Esophagus muscularis mucosa (tissue), 4 donors: ENCODE measurements around the gene FMN2. TPM values are rescaled to one million over a fixed set of nuclear protein-coding genes. Genes with fewer than 3 reads are reported as not detected.

ENCODE experiments used
- DNase-seq: peaks from one replicate; pipeline ENCODE4 v3.0.0-alpha.2; 2017; ENCODE audit errors: extremely low spot score
- H3K27ac ChIP-seq, 4 donors: fragments of 200-600 bp; sonication (generic); replicated peaks in 1 of 4; 1 replicate in 3 of 4; 2 replicates in 1 of 4; pipeline ENCODE4 v1.5.1; 2016 to 2019; ENCODE audit warnings: mild to moderate bottlenecking in 1 of 4
- H3K27me3 ChIP-seq, 4 donors: fragments of 200-600 bp; sonication (generic); one replicate each; pipeline versions ENCODE4 v1.5.1 to v1.6.0; 2016 to 2019
- H3K36me3 ChIP-seq, 4 donors: fragments of 200-600 bp; sonication (generic); one replicate each; pipeline ENCODE4 v1.5.1; 2016 to 2019
- H3K4me1 ChIP-seq, 4 donors: fragments of 200-600 bp; sonication (generic); one replicate each; pipeline ENCODE4 v1.5.1; 2016 to 2019
- H3K4me3 ChIP-seq, 4 donors: fragments of 200-600 bp; sonication (generic); 1 replicate in 2 of 4; 2 replicates in 2 of 4; pipeline ENCODE4 v1.5.1; 2016 to 2019; ENCODE audit warnings: mild to moderate bottlenecking in 4 of 4, moderate library complexity in 1 of 4
- H3K9me3 ChIP-seq, 4 donors: fragments of 200-600 bp; sonication (generic); 1 replicate in 3 of 4; 2 replicates in 1 of 4; pipeline ENCODE4 v1.5.1; 2016 to 2019
- EP300 ChIP-seq: sonication (generic); formaldehyde crosslinking; IDR thresholded peaks from one replicate; pipeline ENCODE4 v1.6.1; 2017; ENCODE audit warnings: antibody characterized with exemption
- POLR2A ChIP-seq: fragments of 450-650 bp; IDR thresholded peaks from one replicate; pipeline ENCODE4 v1.6.1; 2017; ENCODE audit warnings: antibody characterized with exemption, moderate library complexity, mild to moderate bottlenecking, low read depth
- POLR2AphosphoS5 ChIP-seq, 2 donors: sonication (generic); formaldehyde crosslinking; IDR thresholded peaks; one replicate each; pipeline ENCODE4 v1.6.1; 2017; ENCODE audit warnings: antibody characterized with exemption in 2 of 2
- WGBS: methylation state at CpG from one replicate; pipeline ENCODE4 v1.1.5; 2018; 5-methylcytosine and 5-hydroxymethylcytosine counted together
- intact Hi-C: fragments of 100-400 bp; cut with DNase I; formaldehyde crosslinking; loops from one replicate; pipeline ENCODE4 v1.15.1; 2023
- total RNA-seq, 4 donors: library from RNA; depleted of rRNA; stranded (reverse); fragments of >200 nt; gene quantifications; one replicate each; pipeline versions ENCODE4 v1.1.0 to v1.2.1, GENCODE V29; 2016
- TF ChIP-seq, protein P1 (sequence below), 3 experiments: fragments of 200-600 bp in 2 of 3; fragments of 450-650 bp in 1 of 3; sonication (generic) in 2 of 3; IDR thresholded peaks; one replicate each; pipeline ENCODE4 v1.5.1; 2017 to 2019; ENCODE audit warnings: antibody characterized with exemption in 3 of 3, mild to moderate bottlenecking in 2 of 3, moderate library complexity in 1 of 3

FMN2 gene
- total RNA-seq, 4 donors from 2014 or later: 0.32 to 2.5 (median 1.4) TPM

DNA sequence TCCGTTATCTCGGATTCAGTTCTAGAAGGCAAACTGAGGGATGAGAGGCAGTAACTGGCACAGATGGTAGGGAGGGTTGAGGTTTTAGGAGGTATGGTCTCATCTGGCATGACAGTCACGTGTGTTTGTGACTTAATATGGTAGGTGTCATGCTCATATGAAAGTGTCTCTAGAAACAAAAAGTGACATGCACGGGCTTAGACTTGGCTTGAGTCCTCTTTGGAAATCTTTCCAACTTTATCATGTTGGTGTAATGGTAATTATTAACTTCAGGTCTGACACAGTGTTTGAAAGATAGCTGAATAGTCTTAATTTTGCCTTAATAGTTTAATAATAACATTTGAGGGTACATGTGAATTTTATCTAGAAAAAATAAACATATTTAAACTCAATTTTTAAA, 218.1 kb downstream of the FMN2 start:
- intact Hi-C loops: no loop called here
- no peak overlapping the region for H3K4me3 ChIP-seq

DNA sequence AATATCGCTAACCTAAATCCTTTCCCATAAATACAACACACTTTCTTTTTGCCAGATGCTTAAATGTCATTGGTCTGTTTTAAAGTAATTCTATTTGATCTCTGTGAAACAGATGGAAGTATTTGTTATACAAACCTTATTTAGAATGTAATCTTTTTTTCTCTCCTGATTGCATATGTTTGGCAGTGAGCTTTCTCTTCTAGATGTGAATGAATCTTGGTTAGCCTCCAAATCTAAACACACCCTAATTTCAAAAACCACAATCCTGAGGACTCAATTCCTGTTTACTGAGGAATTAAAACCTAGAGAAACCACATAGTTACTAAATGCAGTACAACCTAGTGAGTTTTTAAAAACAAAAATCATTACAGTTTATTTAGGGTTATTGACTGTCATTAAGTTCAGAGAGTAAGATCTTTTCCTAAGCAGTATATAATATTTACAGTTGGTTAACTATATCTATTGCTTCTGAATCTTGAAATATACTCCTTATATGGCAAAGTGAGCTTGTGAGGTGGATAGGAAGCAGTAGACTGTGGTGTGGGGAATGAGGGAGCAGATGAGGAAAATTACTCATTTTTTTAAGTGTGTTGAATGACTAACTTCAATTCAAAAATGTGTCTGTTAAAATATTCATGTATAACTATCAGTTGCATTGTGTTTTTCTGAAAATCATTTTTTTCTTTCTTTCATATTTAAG, 218.7 kb downstream of the FMN2 start:
- 54% methylated on average over 1 of the region's 1 CpG for WGBS
- H3K4me1 ChIP-seq: peaks cover 0 to 37% (median 25%) of the 10 kb centered on the region in 4 donors
- DNase-seq: no peak
- H3K4me3 ChIP-seq: no peak overlapping the region
- intact Hi-C loops: no loop called here
- no peaks in the 10 kb centered on the region for H3K27me3 ChIP-seq
- no peak for TF ChIP-seq EP300
- TF ChIP-seq, protein P1, sequence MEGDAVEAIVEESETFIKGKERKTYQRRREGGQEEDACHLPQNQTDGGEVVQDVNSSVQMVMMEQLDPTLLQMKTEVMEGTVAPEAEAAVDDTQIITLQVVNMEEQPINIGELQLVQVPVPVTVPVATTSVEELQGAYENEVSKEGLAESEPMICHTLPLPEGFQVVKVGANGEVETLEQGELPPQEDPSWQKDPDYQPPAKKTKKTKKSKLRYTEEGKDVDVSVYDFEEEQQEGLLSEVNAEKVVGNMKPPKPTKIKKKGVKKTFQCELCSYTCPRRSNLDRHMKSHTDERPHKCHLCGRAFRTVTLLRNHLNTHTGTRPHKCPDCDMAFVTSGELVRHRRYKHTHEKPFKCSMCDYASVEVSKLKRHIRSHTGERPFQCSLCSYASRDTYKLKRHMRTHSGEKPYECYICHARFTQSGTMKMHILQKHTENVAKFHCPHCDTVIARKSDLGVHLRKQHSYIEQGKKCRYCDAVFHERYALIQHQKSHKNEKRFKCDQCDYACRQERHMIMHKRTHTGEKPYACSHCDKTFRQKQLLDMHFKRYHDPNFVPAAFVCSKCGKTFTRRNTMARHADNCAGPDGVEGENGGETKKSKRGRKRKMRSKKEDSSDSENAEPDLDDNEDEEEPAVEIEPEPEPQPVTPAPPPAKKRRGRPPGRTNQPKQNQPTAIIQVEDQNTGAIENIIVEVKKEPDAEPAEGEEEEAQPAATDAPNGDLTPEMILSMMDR (IDR thresholded peaks at IDR 0.05): no peak
- TF ChIP-seq POLR2AphosphoS5 (IDR thresholded peaks at IDR 0.05): no peak
- TF ChIP-seq POLR2A: no peak
- no peaks in the 10 kb centered on the region for H3K36me3 ChIP-seq
- H3K9me3 ChIP-seq: no peaks in the 10 kb centered on the region
- H3K27ac ChIP-seq: no peak overlapping the region

More for the DNA sequence above, 218.1 kb downstream of the FMN2 start:
- H3K27me3 ChIP-seq: no peaks in the 10 kb centered on the region
- no peak for DNase-seq
- no peaks in the 10 kb centered on the region for H3K9me3 ChIP-seq
- no peaks in the 10 kb centered on the region for H3K36me3 ChIP-seq
- 57% methylated on average over 4 of the region's 4 CpGs for WGBS
- no peak overlapping the region for H3K27ac ChIP-seq
- peaks cover 0 to 31% (median 20%) of the 10 kb centered on the region in 4 donors for H3K4me1 ChIP-seq
- TF ChIP-seq POLR2A: no peak
- TF ChIP-seq EP300: no peak
- no peak for TF ChIP-seq POLR2AphosphoS5 (IDR thresholded peaks at IDR 0.05)
- TF ChIP-seq, protein P1 (IDR thresholded peaks at IDR 0.05): no peak

DNA sequence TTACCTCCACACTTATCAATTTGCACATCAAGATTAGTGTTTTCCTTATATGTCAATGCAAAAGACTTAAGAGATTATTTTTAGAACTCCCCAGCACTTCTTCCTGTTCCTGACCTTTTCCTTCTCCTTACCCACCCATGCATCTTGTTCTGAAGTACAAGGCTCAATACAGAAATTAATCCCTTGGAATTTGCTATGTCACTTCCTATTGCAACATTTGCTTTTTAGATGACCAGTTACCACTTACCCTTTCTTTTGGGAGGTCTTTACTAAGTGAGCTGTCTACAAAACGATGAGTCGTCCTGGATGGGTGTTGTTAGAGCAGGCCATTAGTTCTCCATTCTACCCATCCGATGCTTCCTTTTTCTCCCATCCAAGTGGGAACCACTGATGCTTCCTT, 221.2 kb downstream of the FMN2 start:
- no peak for TF ChIP-seq EP300
- TF ChIP-seq, protein P1 (IDR thresholded peaks at IDR 0.05): no peak
- no peaks in the 10 kb centered on the region for H3K36me3 ChIP-seq
- no peak overlapping the region for H3K4me3 ChIP-seq
- DNase-seq: no peak
- H3K4me1 ChIP-seq: peaks cover 0 to 41% (median 25%) of the 10 kb centered on the region in 4 donors
- H3K27ac ChIP-seq: no peak overlapping the region
- H3K27me3 ChIP-seq: no peaks in the 10 kb centered on the region
- no peaks in the 10 kb centered on the region for H3K9me3 ChIP-seq
- 62% methylated on average over 3 of the region's 3 CpGs for WGBS
- intact Hi-C loops: no loop called here

DNA sequence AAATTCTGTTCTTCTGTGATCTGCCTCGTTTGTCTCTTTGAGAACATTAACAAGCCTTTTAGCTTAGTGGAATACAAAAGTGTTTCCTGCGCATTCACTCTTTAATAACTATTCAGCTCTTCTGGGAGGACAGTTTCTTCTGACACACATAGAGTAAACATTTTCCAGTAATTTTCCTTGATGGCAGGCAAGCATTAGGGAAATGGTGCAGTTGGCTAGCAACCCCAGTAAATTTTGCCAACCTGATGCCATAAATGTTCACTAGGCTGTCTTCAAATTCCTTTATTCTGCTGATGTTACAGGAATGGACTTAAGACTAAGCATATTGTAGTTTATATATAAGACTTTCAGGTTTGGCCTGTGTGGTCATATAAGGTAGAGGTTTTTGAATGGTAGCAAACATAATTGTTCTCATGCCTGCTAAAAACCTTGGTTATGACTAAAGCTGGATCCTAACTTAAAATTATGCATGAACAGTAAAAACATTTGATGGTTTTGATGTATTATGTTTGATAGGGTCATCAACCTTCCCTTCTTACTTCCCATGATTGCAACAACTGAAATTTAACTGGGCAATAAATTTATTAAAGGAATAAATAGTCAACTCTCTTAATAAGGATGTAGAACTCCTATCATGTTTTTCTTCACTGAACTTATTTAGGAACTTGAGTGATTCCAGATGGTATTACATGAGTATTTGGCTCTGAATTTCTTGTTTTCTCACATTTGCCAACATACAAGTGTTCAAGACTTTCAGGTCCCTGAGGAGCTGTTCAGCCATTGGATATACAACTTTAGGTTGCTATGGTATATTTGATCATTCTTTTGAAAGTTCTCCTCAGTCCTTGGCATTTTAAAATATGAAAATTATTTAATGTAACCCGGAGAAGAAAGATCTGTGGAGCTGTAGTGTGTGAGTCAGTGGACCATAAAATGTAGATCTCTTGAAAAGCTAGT, 223.4 kb downstream of the FMN2 start:
- intact Hi-C loops: no loop called here
- WGBS: 37% methylated on average over 3 of the region's 3 CpGs
- Histone ChIP-seq H3K4me1 (peaks cover 0 to 32% (median 22%) of the 10 kb centered on the region in 4 donors), H3K4me3 (no peak overlapping the region), H3K27ac (peak overlapping the region; percentile 34 to 62 (median 47)), H3K9me3 (no peaks in the 10 kb centered on the region), H3K36me3 (no peaks in the 10 kb centered on the region), H3K27me3 (no peaks in the 10 kb centered on the region)
- no peak for DNase-seq
- TF ChIP-seq, protein P1 (IDR thresholded peaks at IDR 0.05): no peak
- TF ChIP-seq EP300 (no peak), POLR2A (no peak), POLR2AphosphoS5 (IDR thresholded peaks at IDR 0.05) (no peak)
